Activated T-helper 9 cell treated with anti-CD3 and anti-CD28 coated beads, Interleukin-2, amount 50 U/mL, for 16 hours (primary cell): ENCODE results near the gene SERPINA3.
"Not testable (repeated sequence)": the region's sequence is repeated elsewhere in the genome, so short reads cannot be mapped to it uniquely, and the experiment has no call there.

ENCODE experiments used
- DNase-seq: peaks from one replicate; pipeline ENCODE4 v3.0.0-alpha.2; 2020; ENCODE audit warnings: low read depth

Gene SERPINA3

GRCh38 chr14:94612174-94612573, at the start of gene SERPINA3:
TSS of gene SERPINA3 (plus strand) at chr14:94612391. CDS start at chr14:94614442, 2,051 bp downstream.
- DNase-seq, result no peak

GRCh38 chr14:94562941-94563883, 49.0 kb upstream of the SERPINA3 start:
- no peak for DNase-seq

GRCh38 chr14:94564381-94564780, 47.8 kb upstream of the SERPINA3 start:
- DNase-seq, result no peak

- no peak for DNase-seq
These were observed 44.0 kb upstream of the SERPINA3 start for GRCh38 chr14:94568186-94568585.

- DNase-seq, result no peak
These were observed 42.7 kb upstream of the SERPINA3 start for GRCh38 chr14:94569381-94570001.

- no peak for DNase-seq
These were observed 42.2 kb upstream of the SERPINA3 start for GRCh38 chr14:94570002-94570400.

GRCh38 chr14:94570440-94570839, 41.8 kb upstream of the SERPINA3 start:
- no peak for DNase-seq

- DNase-seq, result no peak
These were observed 40.8 kb upstream of the SERPINA3 start for GRCh38 chr14:94571395-94571794.

GRCh38 chr14:94571950-94572349, 40.2 kb upstream of the SERPINA3 start:
- no peak for DNase-seq

- DNase-seq, result no peak
These were observed 39.4 kb upstream of the SERPINA3 start for GRCh38 chr14:94572637-94573303.

GRCh38 chr14:94573475-94574277, 38.5 kb upstream of the SERPINA3 start:
- DNase-seq, result no peak

- no peak for DNase-seq
These were observed 37.9 kb upstream of the SERPINA3 start for GRCh38 chr14:94574336-94574735.

GRCh38 chr14:94575730-94576585, 36.2 kb upstream of the SERPINA3 start:
- no peak for DNase-seq

GRCh38 chr14:94577472-94577871, 34.7 kb upstream of the SERPINA3 start:
- not testable (repeated sequence) for DNase-seq

GRCh38 chr14:94578712-94579111, 33.5 kb upstream of the SERPINA3 start:
- DNase-seq, result no peak

- DNase-seq, result no peak
These were observed 30.8 kb upstream of the SERPINA3 start, which contains the start of gene SERPINA5 for GRCh38 chr14:94581127-94581999. TSS of gene SERPINA5 (plus strand) at chr14:94581426. CDS start at chr14:94587363, 5,937 bp downstream.

GRCh38 chr14:94582199-94582750, 29.9 kb upstream of the SERPINA3 start:
- DNase-seq, result no peak

GRCh38 chr14:94582851-94583250, 29.3 kb upstream of the SERPINA3 start:
- no peak for DNase-seq

GRCh38 chr14:94583557-94583956, 28.6 kb upstream of the SERPINA3 start:
- DNase-seq, result no peak
